GM23338 (cell line): Measurements from ENCODE around the gene HDAC10. TPM values are rescaled to one million over a fixed set of nuclear protein-coding genes. Genes with fewer than 3 reads are reported as not detected.

Source experiments
- ATAC-seq: fragments of 200-7000 bp; cut with Tn5 transposase; 3 replicates; pipeline ENCODE4 v1.9.1; 2020
- DNase-seq: peaks from one replicate; pipeline ENCODE4 v3.0.0-alpha.2; 2015; ENCODE audit warnings: low spot score
- H2AFZ ChIP-seq: fragments of 200-600 bp; sonication (generic); 2 replicates; pipeline ENCODE4 v1.8.0; 2016; ENCODE audit warnings: antibody characterized with exemption, mild to moderate bottlenecking, moderate library complexity
- H3F3A ChIP-seq: fragments of 200-600 bp; sonication (generic); replicated peaks from 2 replicates; pipeline ENCODE4 v1.8.0; 2017; ENCODE audit warnings: antibody characterized with exemption, mixed run types, low read depth
- H3K27ac ChIP-seq: fragments of 200-600 bp; sonication (generic); 2 replicates; pipeline ENCODE4 v1.6.1; 2016; ENCODE audit warnings: low read depth
- H3K27me3 ChIP-seq: fragments of 200-600 bp; sonication (generic); 2 replicates; pipeline ENCODE4 v1.8.0; 2016; ENCODE audit warnings: mild to moderate bottlenecking, mixed run types, moderate library complexity; ENCODE audit not compliant: insufficient read depth
- H3K36me3 ChIP-seq: fragments of 200-600 bp; sonication (generic); 2 replicates; pipeline ENCODE4 v1.8.0; 2016; ENCODE audit warnings: mild to moderate bottlenecking; ENCODE audit not compliant: insufficient read depth
- H3K4me1 ChIP-seq: fragments of 200-600 bp; sonication (generic); 2 replicates; pipeline ENCODE4 v1.8.0; 2016; ENCODE audit warnings: mild to moderate bottlenecking, moderate library complexity; ENCODE audit not compliant: insufficient read depth
- H3K4me2 ChIP-seq: fragments of 200-600 bp; sonication (generic); 2 replicates; pipeline ENCODE4 v1.7.1; 2017; ENCODE audit warnings: mixed run types
- H3K4me3 ChIP-seq: fragments of 200-600 bp; sonication (generic); 2 replicates; pipeline ENCODE4 v1.6.1; 2016; ENCODE audit warnings: mixed run types
- H3K79me2 ChIP-seq: fragments of 200-600 bp; sonication (generic); replicated peaks from 2 replicates; pipeline ENCODE4 v1.8.0; 2017; ENCODE audit warnings: mild to moderate bottlenecking; ENCODE audit not compliant: insufficient read depth
- H3K9me2 ChIP-seq: fragments of 200-600 bp; sonication (generic); 2 replicates; pipeline ENCODE4 v1.8.0; 2017; ENCODE audit not compliant: insufficient read depth
- H4K20me1 ChIP-seq: fragments of 200-600 bp; sonication (generic); replicated peaks from 2 replicates; pipeline ENCODE4 v1.8.0; 2017; ENCODE audit warnings: mild to moderate bottlenecking; ENCODE audit not compliant: insufficient read depth
- H3K27ac Mint-ChIP-seq: 2 replicates; pipeline ENCODE4 v1.8.0; 2020; ENCODE audit warnings: inconsistent platforms, mild to moderate bottlenecking, moderate library complexity, mixed read lengths
- H3K27me3 Mint-ChIP-seq: 3 replicates; pipeline ENCODE4 v1.8.0; 2022; ENCODE audit warnings: low read depth, mild to moderate bottlenecking, moderate library complexity, mixed read lengths, inconsistent platforms; ENCODE audit not compliant: insufficient read depth, poor library complexity
- H3K36me3 Mint-ChIP-seq: 3 replicates; pipeline ENCODE4 v1.8.0; 2021; ENCODE audit warnings: low read depth, mild to moderate bottlenecking, inconsistent platforms, moderate library complexity, mixed read lengths
- H3K4me1 Mint-ChIP-seq: 3 replicates; pipeline ENCODE4 v1.8.0; 2020; ENCODE audit warnings: mild to moderate bottlenecking, inconsistent platforms, mixed read lengths
- H3K4me3 Mint-ChIP-seq: 3 replicates; pipeline ENCODE4 v1.8.0; 2021; ENCODE audit warnings: moderate library complexity, mild to moderate bottlenecking, inconsistent platforms, mixed read lengths
- H3K9me3 Mint-ChIP-seq: 3 replicates; pipeline ENCODE4 v1.8.0; 2020; ENCODE audit warnings: moderate library complexity, mild to moderate bottlenecking, inconsistent platforms, mixed read lengths
- CREB1 ChIP-seq: fragments of 250-450 bp; sonication (Bioruptor Pico); IDR thresholded peaks from 2 replicates; pipeline ENCODE4 v1.5.0; 2020; ENCODE audit warnings: low read depth, mild to moderate bottlenecking, moderate library complexity
- CTCF ChIP-seq, 2 experiments: fragments of 200-600 bp in 1 of 2; sonication (generic) in 1 of 2; conservative IDR thresholded peaks; 2 replicates each; pipeline versions ENCODE4 v1.5.1 to v1.6.1; 2016 to 2017; ENCODE audit warnings: antibody characterized with exemption in 2 of 2, low read depth in 2 of 2, mild to moderate bottlenecking in 2 of 2, moderate library complexity in 1 of 2
- ETS1 ChIP-seq: IDR thresholded peaks from 2 replicates; pipeline ENCODE4 v1.6.1; 2016; ENCODE audit warnings: antibody characterized with exemption
- EZH2 ChIP-seq: fragments of 200-600 bp; sonication (generic); IDR thresholded peaks from one replicate; pipeline ENCODE4 v1.8.0; 2017; ENCODE audit warnings: antibody characterized with exemption, mild to moderate bottlenecking, low read depth; ENCODE audit not compliant: unreplicated experiment
- JUNB ChIP-seq: IDR thresholded peaks from one replicate; pipeline ENCODE4 v1.6.1; 2016; ENCODE audit warnings: antibody characterized with exemption; ENCODE audit not compliant: unreplicated experiment
- NANOG ChIP-seq: IDR thresholded peaks from 2 replicates; pipeline ENCODE4 v1.6.1; 2016; ENCODE audit warnings: antibody characterized with exemption, borderline replicate concordance
- POLR2AphosphoS5 ChIP-seq: IDR thresholded peaks from 2 replicates; pipeline ENCODE4 v1.6.1; 2016; ENCODE audit warnings: antibody characterized with exemption, low read depth
- STAT1 ChIP-seq: IDR thresholded peaks from one replicate; pipeline ENCODE4 v1.6.1; 2016; ENCODE audit warnings: antibody characterized with exemption; ENCODE audit not compliant: unreplicated experiment
- ZNF114 ChIP-seq: fragments of 250-450 bp; sonication (Bioruptor Pico); IDR thresholded peaks from 2 replicates; pipeline ENCODE4 v1.5.0; 2020; ENCODE audit warnings: mild to moderate bottlenecking, moderate library complexity
- ZNF331 ChIP-seq: fragments of 250-450 bp; sonication (Bioruptor Pico); IDR thresholded peaks from 2 replicates; pipeline ENCODE4 v1.5.0; 2020; ENCODE audit warnings: low read depth, mild to moderate bottlenecking, moderate library complexity
- ZNF462 ChIP-seq: fragments of 250-450 bp; sonication (Bioruptor Pico); IDR thresholded peaks from 2 replicates; pipeline ENCODE4 v1.5.0; 2020; ENCODE audit warnings: mild to moderate bottlenecking, moderate library complexity
- polyA plus RNA-seq: library from polyadenylated mRNA; unstranded; fragments of >200 nt; fragmentation: Nextera tagmentation; extraction: Ambion mirVana; gene quantifications from 2 replicates; pipeline ENCODE4 v1.2.1, GENCODE V29; 2016
- total RNA-seq: library from RNA; depleted of rRNA; stranded (reverse); fragments of >200 nt; shearing (Covaris generic); gene quantifications from 2 replicates; pipeline ENCODE4 v1.2.3, GENCODE V29; 2014

The HDAC10 gene
- total and polyA plus RNA-seq, 2 experiments from 2014 or later = 4.1 to 41.9 TPM

- peaks cover 5% of the 10 kb centered on the region for H4K20me1 ChIP-seq
- H3K9me3 Mint-ChIP-seq = no peaks in the 10 kb centered on the region
- H3K27me3 Mint-ChIP-seq = peaks cover 7% of the 10 kb centered on the region
- no peak overlapping the region for H3K4me3 Mint-ChIP-seq
- peaks cover 28% of the 10 kb centered on the region for H3K36me3 Mint-ChIP-seq
- H3K27me3 ChIP-seq = no peaks in the 10 kb centered on the region
- no peaks in the 10 kb centered on the region for H3K36me3 ChIP-seq
- no peak overlapping the region for H3K4me3 ChIP-seq
- TF ChIP-seq JUNB (no peak), ZNF331 (CRISPR knock-in tag) (no peak), NANOG (no peak), EZH2 (no peak), POLR2AphosphoS5 (no peak), STAT1 (no peak), ETS1 (no peak)
- H3K79me2 ChIP-seq = no peaks in the 10 kb centered on the region
- ATAC-seq = no peak
- no peak overlapping the region for H3K4me2 ChIP-seq
- no peaks in the 10 kb centered on the region for H3F3A ChIP-seq
- no peak for DNase-seq
- H3K27ac Mint-ChIP-seq = no peak overlapping the region
- no peak overlapping the region for H3K27ac ChIP-seq
- H3K4me1 Mint-ChIP-seq = no peaks in the 10 kb centered on the region
- H3K4me1 ChIP-seq = no peaks in the 10 kb centered on the region
- H3K9me2 ChIP-seq = no peaks in the 10 kb centered on the region
- H2AFZ ChIP-seq = no peak overlapping the region
These were observed 25.7 kb downstream of the HDAC10 start for GRCh38 chr22:50225200-50225969.

GRCh38 chr22:50224071-50224470 lies 27.0 kb downstream of the HDAC10 start:
- H3K36me3 Mint-ChIP-seq = peaks cover 36% of the 10 kb centered on the region
- no peak for ATAC-seq
- TF ChIP-seq CTCF (conservative IDR thresholded peaks at IDR 0.05; ENCODE audit: low read depth in 2 of 2) (no peak; a peak in 1 of 4 replicates), POLR2AphosphoS5 (no peak), STAT1 (no peak), EZH2 (no peak), ZNF114 (CRISPR knock-in tag) (no peak), CREB1 (CRISPR knock-in tag) (no peak), ZNF462 (no peak), JUNB (no peak)

More at GRCh38 chr22:50224071-50224470, 27.0 kb downstream of the HDAC10 start:
- Mint-ChIP-seq H3K9me3 (no peaks in the 10 kb centered on the region), H3K4me1 (peaks cover 2% of the 10 kb centered on the region; the same call in 1 of the 3 replicates), H3K27me3 (peaks cover 7% of the 10 kb centered on the region), H3K4me3 (no peak overlapping the region), H3K27ac (no peak overlapping the region)
- no peaks in the 10 kb centered on the region for H3K9me2 ChIP-seq
- no peak for DNase-seq
- H3K4me2 ChIP-seq = no peak overlapping the region
- H4K20me1 ChIP-seq = peaks cover 5% of the 10 kb centered on the region; the same call in 1 of the 2 replicates
- no peaks in the 10 kb centered on the region for H3K27me3 ChIP-seq
- no peaks in the 10 kb centered on the region for H3K4me1 ChIP-seq
- H3K27ac ChIP-seq = no peak overlapping the region
- H2AFZ ChIP-seq = no peak overlapping the region
- H3K36me3 ChIP-seq = no peaks in the 10 kb centered on the region
- H3F3A ChIP-seq = no peaks in the 10 kb centered on the region
- H3K4me3 ChIP-seq = no peak overlapping the region
- no peaks in the 10 kb centered on the region for H3K79me2 ChIP-seq
